Large intestine (tissue), 12 donors: ENCODE data around the gene LCE7A. TPM values are rescaled to one million over a fixed set of nuclear protein-coding genes. Genes with fewer than 3 reads are reported as not detected.

Experiments
- DNase-seq, 2 donors: peaks; one replicate each; pipeline versions ENCODE4 v3.0.0 to v3.0.0-alpha.2; 2013
- H3K27ac ChIP-seq: one replicate; pipeline ENCODE4 v1.5.1; 2013; ENCODE audit warnings: low read length
- H3K27me3 ChIP-seq: 2 replicates; pipeline ENCODE4 v1.6.1; 2013; ENCODE audit warnings: low read length; ENCODE audit not compliant: control insufficient read depth, insufficient read depth
- H3K36me3 ChIP-seq: 2 replicates; pipeline ENCODE4 v1.6.1; 2013; ENCODE audit warnings: low read length; ENCODE audit not compliant: control insufficient read depth, insufficient read depth
- H3K4me1 ChIP-seq: one replicate; pipeline ENCODE4 v1.6.1; 2013; ENCODE audit warnings: low read length; ENCODE audit not compliant: control insufficient read depth, insufficient read depth
- H3K4me3 ChIP-seq: one replicate; pipeline ENCODE4 v1.5.1; 2013; ENCODE audit warnings: low read length
- H3K9me3 ChIP-seq: one replicate; pipeline ENCODE4 v1.6.1; 2013; ENCODE audit warnings: mild to moderate bottlenecking, low read depth, low read length, moderate library complexity; ENCODE audit not compliant: control insufficient read depth
- WGBS: methylation state at CpG from one replicate; pipeline ENCODE4 v1.1.5; 2013; ENCODE audit warnings: low lambda C conversion rate; ENCODE audit not compliant: insufficient coverage; 5-methylcytosine and 5-hydroxymethylcytosine counted together
- long read RNA-seq, 11 donors: transcript quantifications; one replicate each; lab custom pipeline, GENCODE V29; 2026
- polyA plus RNA-seq: library from polyadenylated mRNA; unstranded; fragments of 120-200 nt; gene quantifications from one replicate; pipeline ENCODE4 v1.2.1, GENCODE V29; 2013

LCE7A gene, protein sequence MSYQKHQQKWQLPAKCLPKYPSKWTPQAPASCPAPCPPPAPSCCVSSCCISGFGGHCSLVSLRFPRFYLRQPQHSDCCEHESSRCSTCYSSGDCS
- polyA plus RNA-seq, result not detected
- long read RNA-seq, donor 1, result 0 reads
- long read RNA-seq, donor 2, result 0 reads
- long read RNA-seq, donor 3, result 0 reads
- long read RNA-seq, donor 4, result 0 reads
- long read RNA-seq, donor 5, result 0 reads
- long read RNA-seq, donor 6, result 0 reads
- long read RNA-seq, donor 7, result 0 reads
- long read RNA-seq, donor 8, result 0 reads
- long read RNA-seq, donor 9, result 0 reads
- long read RNA-seq, donor 10, result 0 reads
- long read RNA-seq, donor 11, result 0 reads

GRCh38 chr1:152859696-152860095, at the start of gene LCE7A:
TSS of gene LCE7A (plus strand) at chr1:152859996. CDS start at chr1:152860698, 702 bp downstream.
- no CpG with 5 or more reads among the region's 3 CpGs for WGBS
- Histone ChIP-seq H3K9me3 (no peaks in the 10 kb centered on the region), H3K36me3 (no peaks in the 10 kb centered on the region), H3K4me1 (no peaks in the 10 kb centered on the region), H3K4me3 (no peak within 1 kb of the TSS), H3K27me3 (no peaks in the 10 kb centered on the region), H3K27ac (no peak within 1 kb of the TSS)
- DNase-seq, result no peak

DNA sequence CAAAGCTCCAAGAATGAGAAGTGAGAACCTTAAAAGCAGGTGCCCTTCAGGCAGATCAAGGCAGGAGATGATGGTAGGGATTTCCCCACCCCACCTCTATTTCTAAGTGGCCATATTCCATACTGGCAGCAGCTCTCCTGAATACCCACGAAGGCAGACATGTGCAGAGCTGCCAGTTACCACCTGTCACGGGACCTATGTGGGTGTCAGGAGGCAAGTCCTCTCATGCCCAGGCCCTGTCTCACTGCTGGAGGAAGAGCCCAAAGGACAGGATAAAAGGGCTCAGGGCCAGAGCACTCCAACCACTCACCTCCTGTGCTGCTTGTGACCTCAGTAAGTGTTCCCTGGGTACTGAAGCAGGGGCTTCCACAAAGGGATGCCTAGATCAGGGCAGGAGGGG, 48.7 kb upstream of the LCE7A start:
- no peak overlapping the region for H3K4me3 ChIP-seq
- no peaks in the 10 kb centered on the region for H3K9me3 ChIP-seq
- H3K27me3 ChIP-seq, result no peaks in the 10 kb centered on the region
- no peaks in the 10 kb centered on the region for H3K36me3 ChIP-seq
- no peak overlapping the region for H3K27ac ChIP-seq
- H3K4me1 ChIP-seq, result no peaks in the 10 kb centered on the region
- WGBS, result no CpG with 5 or more reads among the region's 2 CpGs
- DNase-seq, result no peak

DNA sequence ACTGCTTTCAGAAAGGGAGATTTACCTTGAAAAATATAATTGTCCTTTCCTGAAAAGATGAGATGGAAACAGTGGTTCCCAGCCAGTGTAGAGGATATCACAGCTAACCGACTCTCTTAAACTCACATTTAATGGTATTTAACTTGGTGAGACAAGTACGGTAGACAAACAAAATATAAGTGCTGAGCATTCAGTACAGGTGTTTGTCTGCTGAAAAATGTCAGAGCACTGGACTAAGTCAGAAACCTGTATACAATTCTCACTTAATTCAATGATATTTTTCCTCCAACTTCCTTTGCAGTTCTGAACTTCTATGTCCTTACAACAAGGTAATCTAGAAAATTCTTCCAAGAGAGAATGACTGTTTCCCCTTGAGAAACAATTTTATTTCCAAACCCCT, 48.1 kb upstream of the LCE7A start, which contains the start of gene LCE1B:
TSS of gene LCE1B (plus strand) at position 301 of the 400 bp plus-strand sequence. CDS start 476 bp downstream, outside the sequence.
- H3K36me3 ChIP-seq, result no peaks in the 10 kb centered on the region
- WGBS, result no CpG with 5 or more reads among the region's 2 CpGs
- H3K27ac ChIP-seq, result no peak within 1 kb of the TSS
- DNase-seq, result no peak
- no peak within 1 kb of the TSS for H3K4me3 ChIP-seq
- no peaks in the 10 kb centered on the region for H3K4me1 ChIP-seq
- H3K9me3 ChIP-seq, result no peaks in the 10 kb centered on the region
- H3K27me3 ChIP-seq, result no peaks in the 10 kb centered on the region

GRCh38 chr1:152817309-152817708, 42.5 kb upstream of the LCE7A start:
- Histone ChIP-seq H3K27me3 (no peaks in the 10 kb centered on the region), H3K36me3 (no peaks in the 10 kb centered on the region), H3K27ac (no peak overlapping the region), H3K4me1 (no peaks in the 10 kb centered on the region), H3K4me3 (no peak overlapping the region), H3K9me3 (no peaks in the 10 kb centered on the region)
- no peak for DNase-seq
- 100% methylated on average over 1 of the region's 6 CpGs for WGBS

DNA sequence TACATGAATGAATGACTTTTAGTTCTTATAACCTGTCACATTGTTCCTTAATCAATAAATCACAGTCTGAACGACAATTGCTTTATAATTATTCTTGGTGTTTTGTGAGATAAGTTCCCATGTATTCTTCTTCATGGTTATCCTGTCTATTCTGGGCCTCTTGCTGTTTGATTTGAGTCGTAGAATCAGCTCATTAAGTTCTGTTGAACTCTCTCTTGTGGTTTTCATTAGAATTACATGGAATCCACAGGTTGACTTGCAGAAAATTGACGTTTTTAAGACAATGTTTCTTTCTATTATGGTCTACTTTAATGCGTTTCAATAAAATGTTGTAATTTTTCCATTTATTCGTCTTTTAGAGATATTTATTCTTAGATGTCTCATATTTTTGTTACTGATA, 36.5 kb upstream of the LCE7A start:
- H3K4me3 ChIP-seq, result no peak overlapping the region
- DNase-seq, result no peak
- H3K4me1 ChIP-seq, result no peaks in the 10 kb centered on the region
- WGBS, result 62% methylated on average over 3 of the region's 5 CpGs
- H3K27me3 ChIP-seq, result no peaks in the 10 kb centered on the region
- no peaks in the 10 kb centered on the region for H3K36me3 ChIP-seq
- no peaks in the 10 kb centered on the region for H3K9me3 ChIP-seq
- H3K27ac ChIP-seq, result no peak overlapping the region

DNA sequence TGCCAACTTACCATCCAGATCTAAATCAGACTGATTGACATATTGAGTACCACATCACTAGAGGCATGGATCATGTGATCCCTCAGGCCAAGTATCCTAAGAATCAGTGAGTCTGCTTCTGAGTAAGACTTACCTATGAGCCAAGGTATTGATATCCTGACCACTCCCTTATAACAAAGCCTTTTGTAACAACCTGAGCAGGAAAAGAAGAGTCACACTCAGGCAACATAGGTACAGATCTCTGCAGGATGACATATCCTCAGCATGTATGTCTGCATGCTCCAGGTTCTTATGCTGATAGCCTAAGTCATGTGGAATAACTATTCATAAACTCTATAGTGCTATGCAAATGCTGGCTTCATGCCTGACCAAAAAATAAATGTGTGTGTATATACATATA, 34.8 kb upstream of the LCE7A start:
- no peak for DNase-seq
- Histone ChIP-seq H3K9me3 (no peaks in the 10 kb centered on the region), H3K4me1 (no peaks in the 10 kb centered on the region), H3K27ac (no peak overlapping the region), H3K27me3 (no peaks in the 10 kb centered on the region), H3K4me3 (no peak overlapping the region), H3K36me3 (no peaks in the 10 kb centered on the region)

DNA sequence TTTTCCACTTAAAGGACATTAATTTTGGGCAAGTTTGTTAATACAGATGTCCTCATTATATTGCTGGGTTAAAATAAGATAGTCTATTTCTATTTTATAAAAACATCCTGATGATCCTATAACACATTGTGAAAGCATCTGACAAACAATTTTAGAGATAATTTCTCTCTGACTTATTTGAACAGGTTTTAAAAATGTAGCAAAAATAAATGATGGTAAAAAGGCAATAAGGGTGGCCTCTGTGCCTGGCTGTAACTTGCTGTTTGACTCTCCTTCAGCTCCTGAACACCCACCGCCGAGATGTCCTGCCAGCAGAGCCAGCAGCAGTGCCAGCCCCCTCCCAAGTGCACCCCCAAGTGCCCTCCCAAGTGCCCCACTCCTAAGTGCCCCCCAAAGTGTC, 32.6 kb upstream of the LCE7A start, which contains the start of gene LCE1A:
TSS of gene LCE1A (plus strand) at position 301 of the 400 bp plus-strand sequence. CDS start at position 301, 0 bp downstream.
- Histone ChIP-seq H3K4me3 (no peak within 1 kb of the TSS), H3K9me3 (no peaks in the 10 kb centered on the region), H3K27me3 (no peaks in the 10 kb centered on the region), H3K27ac (no peak within 1 kb of the TSS), H3K36me3 (no peaks in the 10 kb centered on the region), H3K4me1 (no peaks in the 10 kb centered on the region)
- WGBS, result no CpG with 5 or more reads among the region's 2 CpGs
- no peak for DNase-seq

GRCh38 chr1:152836870-152837269, 22.9 kb upstream of the LCE7A start:
- no CpG with 5 or more reads among the region's 2 CpGs for WGBS
- H3K4me1 ChIP-seq, result no peaks in the 10 kb centered on the region
- no peak overlapping the region for H3K27ac ChIP-seq
- H3K9me3 ChIP-seq, result no peaks in the 10 kb centered on the region
- no peak overlapping the region for H3K4me3 ChIP-seq
- no peak for DNase-seq
- no peaks in the 10 kb centered on the region for H3K36me3 ChIP-seq
- no peaks in the 10 kb centered on the region for H3K27me3 ChIP-seq

GRCh38 chr1:152842556-152842955, 17.2 kb upstream of the LCE7A start, which contains the start of gene LCE6A:
TSS of gene LCE6A (plus strand) at chr1:152842856. CDS start at chr1:152843521, 665 bp downstream.
- no peaks in the 10 kb centered on the region for H3K36me3 ChIP-seq
- no peak within 1 kb of the TSS for H3K4me3 ChIP-seq
- H3K27ac ChIP-seq, result no peak within 1 kb of the TSS
- no peaks in the 10 kb centered on the region for H3K9me3 ChIP-seq
- no peak for DNase-seq
- no CpG with 5 or more reads among the region's 3 CpGs for WGBS
- no peaks in the 10 kb centered on the region for H3K4me1 ChIP-seq
- H3K27me3 ChIP-seq, result no peaks in the 10 kb centered on the region

- WGBS, result no CpG with 5 or more reads among the region's 2 CpGs
- Histone ChIP-seq H3K9me3 (no peaks in the 10 kb centered on the region), H3K4me1 (no peaks in the 10 kb centered on the region), H3K4me3 (no peak overlapping the region), H3K27me3 (no peaks in the 10 kb centered on the region), H3K36me3 (no peaks in the 10 kb centered on the region), H3K27ac (no peak overlapping the region)
- no peak for DNase-seq
Observed at GRCh38 chr1:152855661-152856060, 4.1 kb upstream of the LCE7A start.

DNA sequence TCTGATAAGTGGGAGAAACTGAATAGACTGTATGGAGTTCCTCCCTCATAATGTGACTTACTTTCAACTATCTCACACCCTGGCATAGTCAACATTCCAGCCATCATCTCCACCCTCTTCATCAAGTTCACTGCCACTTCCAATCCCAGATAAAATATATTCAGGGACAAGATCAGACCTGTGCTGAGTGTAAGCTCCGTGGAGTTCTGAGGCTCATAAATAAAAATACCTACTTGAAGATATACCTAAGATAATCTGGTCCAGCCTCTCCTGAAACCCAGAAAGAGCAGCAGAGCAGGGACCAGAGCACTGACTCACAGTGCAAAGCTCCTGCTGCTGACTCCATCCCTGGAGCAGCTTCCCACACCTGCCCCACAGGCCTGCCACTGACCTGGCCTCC, 1.7 kb upstream of the LCE7A start:
- Histone ChIP-seq H3K27me3 (no peaks in the 10 kb centered on the region), H3K4me3 (no peak overlapping the region), H3K36me3 (no peaks in the 10 kb centered on the region), H3K9me3 (no peaks in the 10 kb centered on the region), H3K27ac (no peak overlapping the region), H3K4me1 (no peaks in the 10 kb centered on the region)
- WGBS, result no CpG with 5 or more reads among the region's 1 CpG
- DNase-seq, result no peak
